Activated CD8-positive, alpha-beta memory T cell treated with anti-CD3 and anti-CD28 coated beads, Interleukin-2, amount 50 U/mL, for 1 hour (primary cell): ENCODE results near the gene HS6ST3.

Experiments
- DNase-seq: peaks from one replicate; pipeline ENCODE4 v3.0.0-alpha.2; 2020; ENCODE audit errors: extremely low read depth

Gene HS6ST3

DNA sequence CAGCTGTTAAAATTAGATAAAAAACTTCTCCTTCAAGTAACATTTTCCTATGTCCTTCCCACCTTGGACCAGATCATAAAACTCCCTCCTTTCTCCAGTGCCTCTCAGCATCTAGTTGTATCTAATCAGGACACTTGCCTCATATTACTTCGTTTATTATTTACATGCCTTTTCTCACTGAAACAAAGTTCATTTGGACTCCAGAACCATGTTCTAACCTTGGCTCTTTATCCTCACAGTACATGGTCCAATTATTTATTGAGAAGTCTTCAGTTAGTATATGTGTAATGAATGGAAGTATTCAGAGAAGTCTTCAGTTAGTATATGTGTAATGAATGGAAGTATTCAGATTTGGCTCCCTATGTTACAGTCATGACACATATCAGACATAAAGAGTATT lies 561.7 kb downstream of the HS6ST3 start:
- no peak for DNase-seq

DNA sequence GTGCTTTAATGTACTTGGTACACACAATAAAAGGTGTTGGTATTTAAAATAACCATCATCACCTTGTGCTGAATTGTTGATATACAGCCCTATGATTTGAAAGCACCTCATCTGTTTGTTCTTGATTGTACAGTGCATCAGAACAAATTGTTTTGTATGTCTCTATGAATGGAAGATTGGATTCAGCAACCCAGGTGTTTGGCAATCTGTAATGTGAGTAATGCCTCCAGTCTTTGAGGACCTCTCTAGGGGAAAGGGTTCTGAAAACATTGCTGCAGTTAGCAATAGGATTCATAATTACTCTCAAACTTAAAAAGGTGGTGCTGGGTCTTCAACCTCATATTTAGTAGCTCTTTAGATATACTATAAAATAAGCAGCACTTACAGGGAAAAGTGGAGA lies 562.6 kb downstream of the HS6ST3 start:
- no peak for DNase-seq

DNA sequence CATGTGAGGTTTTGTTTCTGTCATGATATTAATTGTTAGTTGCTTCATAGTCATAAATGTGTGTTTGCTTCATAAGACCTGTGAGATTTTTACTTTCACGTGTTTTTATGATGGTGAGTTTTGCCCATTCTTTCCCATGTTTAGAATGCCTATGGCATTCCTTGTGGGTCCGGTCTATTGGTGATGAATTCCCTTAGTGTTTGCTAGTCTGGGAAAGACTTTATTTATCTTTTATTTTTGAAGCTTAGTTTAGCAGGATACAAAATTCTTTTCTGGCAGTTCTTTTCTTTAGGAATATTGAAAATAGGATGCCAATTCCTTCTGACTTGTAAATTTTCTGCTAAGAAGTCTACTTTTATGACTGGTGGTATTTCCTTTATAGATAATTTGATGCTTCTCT lies 571.7 kb downstream of the HS6ST3 start:
- DNase-seq: no peak

DNA sequence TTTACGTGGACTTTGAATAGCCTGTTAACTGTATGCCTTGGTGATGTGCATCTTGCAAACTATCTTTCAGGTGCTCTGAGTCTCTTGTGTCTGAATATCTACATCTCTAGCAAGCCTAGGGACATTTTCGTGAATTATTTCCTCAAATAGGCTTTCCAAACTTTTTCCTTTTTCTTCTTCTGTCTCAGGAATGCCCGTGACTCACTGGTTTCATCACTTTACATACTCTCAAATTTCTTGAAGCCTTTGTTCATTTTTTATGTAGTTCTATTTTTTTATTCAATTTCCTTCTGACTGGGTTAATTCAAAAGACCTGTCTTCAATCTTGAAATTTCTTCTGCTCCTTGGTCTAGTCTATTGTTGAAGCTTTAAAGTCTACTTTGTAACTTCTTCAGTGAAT lies 572.1 kb downstream of the HS6ST3 start:
- DNase-seq: no peak

DNA sequence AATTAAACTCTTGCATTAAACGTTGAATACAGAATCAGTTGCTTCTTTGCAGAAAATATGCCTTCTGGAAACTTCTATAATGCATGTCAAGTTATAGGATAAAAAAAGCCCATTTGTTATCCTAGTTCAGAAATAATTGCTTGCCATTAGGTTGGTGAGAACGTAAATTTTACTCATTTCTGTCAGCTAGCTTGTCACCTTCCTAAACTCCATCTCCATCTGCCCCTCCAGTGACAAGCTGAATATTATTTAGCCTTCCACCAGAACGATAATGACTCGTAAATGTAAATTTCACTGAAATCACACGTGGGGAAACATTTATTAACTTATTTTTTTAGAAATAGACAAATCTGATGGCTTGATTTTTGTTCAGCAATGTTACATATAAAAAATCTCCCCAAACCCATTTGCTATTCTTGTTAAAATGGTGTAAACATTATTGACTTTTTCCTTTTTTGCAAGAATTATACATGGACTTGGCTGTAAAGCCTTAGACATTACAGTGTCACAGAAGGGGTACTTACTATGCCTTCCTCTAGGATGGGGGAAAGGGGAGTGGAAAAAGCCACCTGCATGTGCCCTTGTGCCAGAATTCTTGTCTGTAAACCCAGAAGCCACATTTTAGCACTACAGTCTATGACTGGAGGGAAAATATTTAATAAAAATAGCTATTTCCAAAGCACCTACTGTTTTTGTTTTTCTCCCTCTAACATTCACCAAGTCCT lies 577.5 kb downstream of the HS6ST3 start:
- no peak for DNase-seq

DNA sequence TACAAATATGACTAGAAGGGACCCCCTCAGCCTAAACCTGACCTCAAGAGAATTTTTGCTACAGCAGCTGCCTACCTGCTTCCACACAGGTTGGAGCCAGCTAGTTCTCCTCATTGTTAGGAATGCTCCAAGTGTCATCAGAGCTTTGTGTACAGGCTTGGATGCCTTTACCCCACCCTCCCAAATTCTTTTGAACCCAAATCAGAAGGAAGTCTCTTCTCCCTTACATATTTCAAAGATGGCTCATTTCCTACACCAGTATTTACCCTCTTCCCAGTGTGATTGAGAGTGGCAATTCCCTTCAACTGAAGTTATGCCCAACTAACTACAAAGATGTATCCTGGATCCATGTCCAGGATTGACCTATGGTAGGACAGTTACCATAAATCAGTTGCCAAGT lies 581.2 kb downstream of the HS6ST3 start:
- DNase-seq: no peak

DNA sequence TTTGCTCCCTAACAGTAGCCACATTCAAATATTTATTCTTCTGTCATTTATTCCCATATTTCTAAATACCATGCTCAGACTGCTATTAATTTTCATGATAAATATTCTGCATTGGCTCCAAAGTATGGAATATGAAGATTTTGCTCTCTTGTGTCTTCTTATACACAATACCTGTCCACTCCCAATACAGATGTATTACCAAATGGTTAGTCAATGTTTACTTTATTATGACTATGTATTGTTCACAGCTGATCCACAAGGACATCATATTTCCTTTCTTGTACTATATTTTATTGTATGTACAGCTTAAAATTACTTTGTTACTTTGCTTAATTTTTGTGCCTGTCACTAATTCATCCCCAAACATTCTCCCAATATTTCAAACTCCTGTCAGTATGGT lies 582.1 kb downstream of the HS6ST3 start:
- no peak for DNase-seq

DNA sequence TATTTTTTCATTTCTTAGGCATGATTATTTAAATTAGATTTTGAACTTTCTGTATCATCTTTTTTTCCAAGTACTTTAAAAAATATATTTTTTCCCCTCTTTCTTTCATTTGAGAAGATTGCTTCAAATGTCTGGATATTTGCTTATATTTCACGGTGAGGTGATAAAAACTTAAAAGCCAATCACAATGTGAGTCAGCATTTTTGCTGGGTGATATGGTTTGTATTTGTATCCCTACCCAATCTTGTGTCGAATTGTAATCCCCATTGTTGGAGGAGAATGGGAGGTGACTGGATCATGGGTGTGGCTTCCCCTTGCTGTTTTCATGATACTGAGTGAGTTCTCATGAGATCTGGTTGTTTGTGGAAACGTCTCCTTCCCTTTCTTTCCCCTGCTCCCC lies 583.9 kb downstream of the HS6ST3 start:
- no peak for DNase-seq

DNA sequence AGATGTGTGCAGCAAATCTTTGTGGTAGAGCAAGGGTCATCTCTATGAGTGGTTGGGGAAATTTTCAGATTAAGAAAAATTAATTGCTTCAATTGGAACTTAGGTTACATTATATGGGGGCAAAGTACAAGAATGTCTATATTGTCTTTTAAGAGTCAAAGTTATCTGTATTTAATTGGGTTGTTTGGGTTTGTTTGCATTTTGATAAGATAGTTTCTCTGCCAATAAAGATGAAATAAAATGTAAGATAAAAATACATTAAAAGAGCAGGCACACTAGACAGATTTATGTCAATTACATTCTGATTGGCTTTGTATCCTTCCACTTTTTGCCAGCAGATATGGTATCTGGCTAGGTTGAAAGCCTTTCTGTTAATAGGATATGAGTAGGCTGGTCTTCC lies 587.1 kb downstream of the HS6ST3 start:
- DNase-seq: no peak

DNA sequence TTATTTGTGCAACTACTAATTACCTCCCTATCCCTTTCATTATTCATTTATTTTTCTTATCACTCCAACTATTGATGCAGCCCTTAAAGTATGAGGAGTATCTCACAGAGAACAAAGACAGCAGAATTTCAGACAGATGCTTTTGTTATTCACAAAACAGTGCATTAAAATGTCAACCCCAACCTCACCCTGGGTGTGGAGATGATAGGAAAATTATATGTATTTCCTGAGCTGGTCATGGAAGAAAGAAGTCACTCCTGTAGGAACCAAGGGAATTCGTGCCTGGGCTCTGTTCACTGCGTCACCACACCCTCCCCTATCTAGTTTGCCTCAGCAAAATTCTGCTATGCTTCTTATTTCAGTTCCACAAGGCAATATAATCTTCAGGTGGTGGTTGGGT lies 588.9 kb downstream of the HS6ST3 start:
- no peak for DNase-seq

DNA sequence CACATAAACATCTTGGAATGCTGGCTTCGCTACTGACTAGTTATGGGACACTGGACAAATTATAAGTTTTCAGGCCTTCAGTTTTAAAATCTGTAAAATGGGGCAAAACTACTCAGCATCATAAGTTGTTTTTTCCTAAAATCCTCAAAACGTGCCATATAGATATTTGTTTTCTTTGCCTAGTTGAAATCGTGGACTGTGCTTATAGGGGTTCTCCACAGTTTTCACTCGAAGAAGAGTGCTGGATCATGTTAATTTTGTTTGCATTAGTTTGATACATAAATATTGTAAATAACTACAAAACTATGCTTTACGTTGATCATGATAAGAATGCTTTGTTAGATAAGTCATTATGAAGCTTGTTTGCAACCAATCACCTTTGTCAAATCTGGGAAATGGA lies 591.0 kb downstream of the HS6ST3 start:
- no peak for DNase-seq

DNA sequence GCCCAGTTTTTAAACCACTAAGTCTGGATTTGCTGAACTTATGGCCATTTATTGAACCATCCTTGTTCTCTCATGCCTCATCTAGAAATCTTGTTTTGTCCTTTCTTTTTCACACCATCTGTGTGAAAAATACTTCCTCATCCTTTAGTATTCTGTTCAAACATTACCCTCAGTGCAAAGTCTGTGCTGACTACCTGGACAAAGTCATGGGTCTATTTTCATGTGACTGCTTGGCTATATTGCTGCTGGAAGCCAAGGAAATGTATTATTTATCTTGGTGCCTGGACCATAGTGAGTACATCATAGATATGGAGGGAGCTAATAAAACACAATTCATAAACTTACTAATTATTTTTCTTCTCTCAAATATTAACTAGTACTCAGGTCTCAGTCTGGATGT lies 591.9 kb downstream of the HS6ST3 start:
- DNase-seq: no peak

DNA sequence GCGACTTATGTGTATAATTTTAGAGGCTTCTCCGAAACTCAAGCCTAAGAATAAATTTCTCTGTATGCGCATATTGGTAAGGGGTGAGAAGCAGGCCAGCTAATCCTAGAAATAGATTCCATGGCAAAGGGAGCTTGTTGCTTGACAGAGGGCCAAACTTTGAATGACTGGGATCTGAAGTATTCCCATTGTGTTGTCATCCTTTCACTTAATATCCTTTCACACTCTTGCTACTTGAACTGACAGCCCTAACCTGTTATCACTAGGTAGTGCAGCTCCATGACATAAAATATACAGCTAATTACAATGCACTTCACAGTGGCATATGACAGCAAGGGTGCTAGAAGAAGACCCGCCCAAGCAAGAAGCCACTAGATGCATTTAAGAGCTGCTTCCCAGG lies 594.6 kb downstream of the HS6ST3 start:
- no peak for DNase-seq

DNA sequence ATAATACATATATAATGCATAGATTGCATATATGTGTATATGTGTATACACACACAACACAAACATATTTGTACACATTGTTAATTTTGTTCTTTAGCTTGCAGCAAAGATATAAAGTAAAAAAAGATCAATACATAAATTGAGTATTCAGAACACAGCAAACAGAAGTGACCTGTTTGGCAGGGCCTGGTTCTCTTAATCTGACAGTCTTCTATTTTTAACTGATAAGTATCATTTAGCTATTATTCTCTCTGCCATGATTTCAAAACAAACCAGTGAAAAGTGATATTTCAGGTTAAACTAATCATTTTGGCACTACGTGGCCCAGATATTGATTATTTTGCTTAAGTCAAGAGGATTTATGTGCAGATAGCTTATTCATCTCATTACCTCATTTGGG lies 595.0 kb downstream of the HS6ST3 start:
- no peak for DNase-seq

DNA sequence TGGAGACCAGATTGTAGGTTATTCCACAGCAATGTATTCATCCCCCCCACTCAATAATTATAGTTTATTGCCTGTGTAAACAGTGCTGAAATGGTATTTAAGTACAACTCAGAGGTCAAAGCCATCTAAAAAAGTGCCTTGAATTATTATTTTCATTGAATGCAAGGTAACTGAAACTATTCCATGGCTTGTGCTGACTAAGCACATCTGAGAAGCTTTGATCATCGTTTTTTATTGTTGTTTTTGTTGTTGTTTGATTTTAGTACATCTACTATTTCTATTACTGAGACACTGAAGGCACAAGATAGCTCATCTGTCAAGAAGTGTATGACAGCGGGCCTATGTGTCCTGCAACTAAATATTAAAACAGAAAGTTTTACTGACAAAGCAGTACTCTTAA lies 596.4 kb downstream of the HS6ST3 start:
- DNase-seq: no peak

DNA sequence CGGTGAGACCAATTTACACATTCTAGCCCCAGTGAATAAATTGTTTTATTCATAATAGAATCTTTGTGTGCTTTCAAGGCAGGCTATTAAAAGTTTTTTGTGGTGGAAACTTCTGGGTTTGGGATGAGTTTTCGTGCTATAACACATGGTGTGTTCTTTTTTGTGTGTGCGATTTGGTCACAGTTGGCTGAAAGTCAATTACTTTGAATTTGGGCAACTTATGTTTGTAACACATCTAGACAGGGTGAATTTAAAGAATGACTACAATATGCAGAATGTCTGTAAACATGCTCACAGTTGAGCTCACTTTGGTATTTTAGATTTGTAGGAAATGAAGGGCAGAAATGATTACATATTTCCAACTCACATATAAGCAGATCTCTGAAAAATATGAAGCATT lies 597.3 kb downstream of the HS6ST3 start:
- no peak for DNase-seq

DNA sequence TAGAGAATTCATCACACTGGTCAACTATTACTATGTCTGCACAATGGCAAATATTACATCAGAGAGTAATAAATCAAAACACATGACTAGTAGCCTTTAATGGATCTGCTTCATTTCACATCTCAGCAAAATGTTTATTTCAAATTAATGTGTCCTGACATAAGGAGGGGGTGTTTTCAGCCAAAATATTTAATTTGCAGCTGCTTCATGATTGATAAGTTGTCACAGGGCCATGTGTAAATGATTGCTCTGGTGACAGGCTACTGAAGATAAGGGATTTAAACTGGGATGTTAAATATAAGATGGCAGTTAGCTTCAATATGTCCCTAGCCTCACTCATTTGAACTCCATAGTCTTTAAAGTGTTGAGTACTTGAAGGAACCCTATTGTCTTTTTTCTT lies 601.1 kb downstream of the HS6ST3 start:
- DNase-seq: no peak

DNA sequence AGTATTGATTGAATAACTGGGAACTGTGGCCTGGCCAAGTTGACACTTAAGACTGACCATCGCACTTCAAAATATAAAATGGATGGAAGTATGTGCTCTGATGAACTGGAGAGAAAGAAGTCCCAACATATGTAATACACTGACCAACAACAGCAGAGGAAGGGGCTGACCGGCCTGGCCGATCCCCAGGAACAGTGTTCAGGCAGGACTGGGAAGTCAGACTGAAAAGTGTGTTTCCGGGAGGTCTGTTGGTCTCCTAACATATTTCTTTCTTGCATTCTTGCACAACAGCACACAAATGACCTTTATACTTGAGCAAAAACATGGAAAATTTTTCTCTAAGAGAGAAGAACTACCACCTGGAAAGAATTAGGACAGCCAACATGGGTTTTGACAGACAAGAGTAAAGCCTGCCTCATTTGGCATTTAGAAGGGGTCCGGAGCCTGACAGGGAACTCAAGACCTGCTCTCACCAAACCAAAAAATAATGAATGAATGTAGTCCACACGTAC lies 606.5 kb downstream of the HS6ST3 start:
- no peak for DNase-seq

DNA sequence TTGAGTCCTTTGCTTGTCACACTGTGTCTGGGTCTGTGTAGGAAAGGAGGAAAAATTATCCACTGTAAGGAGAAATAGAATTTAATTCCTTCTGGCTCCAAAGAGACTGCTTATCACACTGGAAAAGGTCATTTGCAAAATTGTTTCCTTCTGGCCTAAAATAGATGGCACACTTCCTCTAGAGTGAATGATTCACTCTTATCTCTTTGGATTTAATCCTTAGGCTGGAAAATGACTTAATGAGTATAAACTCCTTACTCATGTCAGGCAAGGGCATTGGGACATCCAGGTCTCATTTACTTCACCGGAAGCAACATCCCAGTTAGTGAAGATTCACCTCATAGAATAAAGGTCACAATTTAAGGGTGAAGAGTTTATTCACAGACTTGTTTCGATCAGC lies 610.8 kb downstream of the HS6ST3 start:
- no peak for DNase-seq

DNA sequence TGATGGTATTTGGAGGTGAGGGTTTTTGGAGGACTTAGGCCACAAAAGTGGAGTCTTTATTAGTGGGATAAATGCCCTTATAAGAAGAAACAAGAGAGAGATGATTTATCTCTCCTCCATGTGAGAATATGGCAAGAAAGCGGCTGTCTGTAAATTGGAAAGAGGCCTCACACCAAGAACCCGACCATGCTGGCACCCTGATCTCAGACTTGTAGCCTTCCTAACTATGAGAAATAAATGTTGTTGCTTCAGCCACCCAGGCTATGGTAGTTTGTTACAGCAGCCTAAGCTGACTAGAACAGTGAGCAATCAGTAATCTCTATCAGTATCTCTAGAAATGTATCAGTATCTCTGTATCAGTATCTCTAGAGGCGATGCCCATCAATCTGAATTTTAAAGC lies 617.2 kb downstream of the HS6ST3 start:
- DNase-seq: no peak

DNA sequence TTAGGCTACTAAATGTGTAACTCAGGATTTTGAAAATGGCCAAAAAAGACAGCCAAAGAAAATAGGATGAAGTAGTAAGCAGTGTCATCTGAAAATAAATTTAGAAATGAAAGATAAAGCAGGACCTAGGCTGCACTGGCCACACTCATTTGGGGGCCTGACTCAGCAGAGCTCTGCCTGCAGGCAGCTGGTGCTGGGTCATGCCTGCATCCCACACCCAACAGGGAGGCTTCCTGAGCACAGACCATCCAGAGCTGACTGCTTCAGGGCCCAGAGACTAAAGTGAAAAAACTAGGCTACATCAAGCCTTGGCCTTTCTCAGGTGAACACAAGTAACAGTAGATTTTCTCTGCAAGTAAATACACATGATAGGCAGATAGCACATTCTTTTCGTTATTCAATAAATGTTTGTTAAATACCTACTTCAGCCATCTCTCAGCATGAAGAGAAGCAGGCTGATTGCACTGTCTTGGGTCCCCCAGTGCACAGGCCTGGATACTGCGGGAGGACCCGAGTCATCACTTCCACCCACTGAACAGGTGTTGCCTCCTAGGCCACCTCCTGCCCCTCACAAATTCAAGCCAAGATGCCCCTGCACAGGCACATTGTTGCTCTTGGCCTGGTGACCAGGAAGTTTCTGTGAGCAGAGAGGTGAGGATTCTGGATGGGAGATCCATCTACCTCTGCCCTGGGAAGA lies 620.4 kb downstream of the HS6ST3 start:
- DNase-seq: no peak

DNA sequence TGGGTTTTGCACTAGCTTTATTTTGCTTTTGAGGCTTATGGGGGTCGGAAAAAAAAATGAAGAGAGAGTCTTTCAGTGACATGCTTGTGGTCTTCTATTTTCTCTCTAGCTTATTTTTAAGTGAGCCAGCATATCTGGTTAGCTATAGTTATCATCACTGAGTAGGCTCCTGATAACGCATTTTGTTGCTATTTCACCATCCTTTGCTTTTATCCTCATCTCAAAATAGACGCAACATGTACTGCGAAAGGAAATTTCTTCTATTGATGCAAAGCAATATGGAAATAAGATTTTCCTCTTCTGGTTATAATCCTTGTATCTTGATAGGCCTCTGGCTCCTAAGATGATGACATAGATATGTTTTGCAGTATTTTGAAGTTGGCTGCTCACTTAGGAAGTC lies 630.5 kb downstream of the HS6ST3 start:
- DNase-seq: no peak

DNA sequence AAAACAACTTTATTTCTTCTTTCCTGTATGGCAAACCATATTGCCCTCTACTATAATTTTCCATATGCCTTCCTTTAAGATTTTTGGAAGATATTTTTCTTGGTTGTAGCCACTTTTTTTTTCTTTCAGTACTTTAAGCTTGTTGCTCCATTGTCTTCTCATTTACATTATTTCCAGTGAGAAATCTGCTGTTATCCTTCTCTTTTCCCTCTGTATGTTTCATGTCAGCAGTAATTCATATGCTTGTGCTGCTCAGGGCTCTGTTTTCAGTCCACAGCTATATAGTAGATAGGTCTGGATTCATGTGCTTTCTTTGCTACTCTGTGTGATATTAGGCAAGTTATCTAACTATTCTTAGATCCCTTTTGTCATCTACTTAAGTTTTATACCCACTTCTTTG lies 636.7 kb downstream of the HS6ST3 start:
- DNase-seq: no peak

DNA sequence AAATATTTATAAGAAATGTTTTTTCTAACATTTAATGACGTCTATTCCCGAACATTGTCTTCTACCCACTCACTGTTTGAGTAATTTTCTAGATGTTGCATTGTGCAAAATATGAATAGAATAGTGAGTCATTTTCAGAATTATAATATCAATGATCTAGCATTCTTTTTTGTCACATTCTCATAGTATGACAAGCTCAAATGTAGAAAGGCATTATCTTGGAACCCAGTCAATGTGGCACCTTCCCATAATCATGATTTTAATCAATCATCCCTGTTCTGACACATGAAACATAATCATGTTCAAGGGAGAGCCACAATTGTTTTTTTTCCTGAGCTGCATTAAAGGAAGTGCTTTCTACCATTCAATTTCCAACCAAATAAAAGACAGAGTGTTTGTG lies 638.6 kb downstream of the HS6ST3 start:
- DNase-seq: no peak
